NOMO-1 (cell line): ENCODE measurements around the gene SSH2.

Source experiments
- DNase-seq, 2 experiments: peaks; one replicate each; lab custom pipeline; 2025; ENCODE audit not compliant: unreplicated experiment in 2 of 2; lab: John Stamatoyannopoulos, UW

The SSH2 gene

GRCh38 chr17:29594519-29595090 is 335.4 kb downstream of the SSH2 start:
- DNase-seq, result no peak

- peak; percentile 26 to 29 for DNase-seq
Observed at GRCh38 chr17:29593591-29594518, 336.2 kb downstream of the SSH2 start.

GRCh38 chr17:29592850-29593551 is 337.0 kb downstream of the SSH2 start, which contains the start of gene ANKRD13B:
Gene ANKRD13B (plus strand): TSS chr17:29593132. CDS start chr17:29593622, 490 bp downstream.
- DNase-seq, result peak in 1 of 2 experiments; percentile 13

GRCh38 chr17:29591737-29592608 is 338.1 kb downstream of the SSH2 start:
- DNase-seq, result peak; percentile 47 to 74

GRCh38 chr17:29591146-29591736 is 338.8 kb downstream of the SSH2 start:
- DNase-seq, result no peak

GRCh38 chr17:29590411-29591145 is 339.4 kb downstream of the SSH2 start:
- DNase-seq, result no peak

GRCh38 chr17:29589524-29590410 is 340.3 kb downstream of the SSH2 start, which contains the start of gene GIT1:
Gene GIT1 (minus strand): TSS chr17:29589648. CDS start chr17:29589378, 270 bp downstream.
- DNase-seq, result peak; percentile 83 to 90

GRCh38 chr17:29588562-29589411 is 341.2 kb downstream of the SSH2 start:
- DNase-seq, result peak; percentile 11 to 13

GRCh38 chr17:29588017-29588561 is 341.9 kb downstream of the SSH2 start:
- no peak for DNase-seq

- no peak for DNase-seq
Observed at GRCh38 chr17:29587591-29587990, 342.4 kb downstream of the SSH2 start.

GRCh38 chr17:29586676-29587469 is 343.2 kb downstream of the SSH2 start:
- DNase-seq, result no peak

GRCh38 chr17:29585080-29585751 is 344.8 kb downstream of the SSH2 start:
- no peak for DNase-seq

- peak in 1 of 2 experiments; percentile 11 for DNase-seq
Observed at GRCh38 chr17:29584452-29585079, 345.5 kb downstream of the SSH2 start.

- DNase-seq, result no peak
Observed at GRCh38 chr17:29583324-29584248, 346.4 kb downstream of the SSH2 start.
